GM18511 (cell line): ENCODE data around the gene PTPN2.
"Not testable (repeated sequence)": the region's sequence is repeated elsewhere in the genome, so short reads cannot be mapped to it uniquely, and the experiment has no call there.

Experiments
- ATAC-seq: cut with Tn5 transposase; IDR thresholded peaks from one replicate; pipeline ENCODE4 v1.9.1; 2021; ENCODE audit warnings: mild to moderate bottlenecking, moderate library complexity; ENCODE audit not compliant: unreplicated experiment

Gene PTPN2

GRCh38 chr18:12776821-12777471 lies 107.1 kb downstream of the PTPN2 start:
- no peak for ATAC-seq

GRCh38 chr18:12776415-12776814 lies 107.6 kb downstream of the PTPN2 start:
- ATAC-seq: not testable (repeated sequence)

GRCh38 chr18:12774982-12775381 lies 109.1 kb downstream of the PTPN2 start:
- no peak for ATAC-seq

- no peak for ATAC-seq
Observed at GRCh38 chr18:12773369-12773768, 110.7 kb downstream of the PTPN2 start.

- no peak for ATAC-seq
Observed at GRCh38 chr18:12772111-12772510, 111.9 kb downstream of the PTPN2 start.

GRCh38 chr18:12770469-12771219 lies 113.4 kb downstream of the PTPN2 start:
- no peak for ATAC-seq

GRCh38 chr18:12769644-12770440 lies 114.2 kb downstream of the PTPN2 start:
- ATAC-seq: no peak

GRCh38 chr18:12769136-12769535 lies 114.9 kb downstream of the PTPN2 start:
- no peak for ATAC-seq

GRCh38 chr18:12768625-12769024 lies 115.4 kb downstream of the PTPN2 start:
- no peak for ATAC-seq

- ATAC-seq: no peak
Observed at GRCh38 chr18:12767580-12768155, 116.4 kb downstream of the PTPN2 start.

GRCh38 chr18:12766986-12767433 lies 117.0 kb downstream of the PTPN2 start:
- ATAC-seq: no peak

- ATAC-seq: no peak
Observed at GRCh38 chr18:12765586-12765985, 118.5 kb downstream of the PTPN2 start.

GRCh38 chr18:12765126-12765525 lies 118.9 kb downstream of the PTPN2 start:
- ATAC-seq: no peak

GRCh38 chr18:12758566-12758965 lies 125.5 kb downstream of the PTPN2 start:
- not testable (repeated sequence) for ATAC-seq

- not testable (repeated sequence) for ATAC-seq
Observed at GRCh38 chr18:12756619-12757239, 127.3 kb downstream of the PTPN2 start.

GRCh38 chr18:12755606-12756005 lies 128.4 kb downstream of the PTPN2 start:
- ATAC-seq: not testable (repeated sequence)

- ATAC-seq: no peak
Observed at GRCh38 chr18:12754511-12754910, 129.5 kb downstream of the PTPN2 start.

- no peak for ATAC-seq
Observed at GRCh38 chr18:12751891-12752290, 132.1 kb downstream of the PTPN2 start.

- ATAC-seq: no peak
Observed at GRCh38 chr18:12751503-12751884, 132.5 kb downstream of the PTPN2 start.

- no peak for ATAC-seq
Observed at GRCh38 chr18:12750715-12751502, 133.1 kb downstream of the PTPN2 start.
